Upper lobe of left lung (tissue), 6 donors: Measurements from ENCODE around the gene NKPD1. TPM values are rescaled to one million over a fixed set of nuclear protein-coding genes. Genes with fewer than 3 reads are reported as not detected.

Experiments
- ATAC-seq, 2 donors: fragments of 200-7000 bp; cut with Tn5 transposase; one replicate each; pipeline ENCODE4 v1.9.1; 2022; ENCODE audit warnings: mild to moderate bottlenecking in 2 of 2, moderate library complexity in 2 of 2; ENCODE audit not compliant: low FRiP score in 2 of 2
- DNase-seq, 2 donors: peaks; one replicate each; pipeline ENCODE4 v3.0.0-alpha.2; 2019 to 2020
- H3K27ac ChIP-seq, 4 donors: fragments of 200-600 bp; sonication (generic); one replicate each; pipeline ENCODE4 v1.5.1; 2016 to 2019
- H3K27me3 ChIP-seq, 4 donors: fragments of 200-600 bp; sonication (generic); one replicate each; pipeline ENCODE4 v1.5.1; 2017 to 2019
- H3K36me3 ChIP-seq, 4 donors: fragments of 200-600 bp; sonication (generic); one replicate each; pipeline ENCODE4 v1.5.1; 2016 to 2019
- H3K4me1 ChIP-seq, 4 donors: fragments of 200-600 bp; sonication (generic); one replicate each; pipeline ENCODE4 v1.5.1; 2018 to 2019
- H3K4me3 ChIP-seq, 4 donors: fragments of 200-600 bp; sonication (generic); one replicate each; pipeline ENCODE4 v1.5.1; 2017 to 2019; ENCODE audit warnings: mild to moderate bottlenecking in 2 of 4, moderate library complexity in 1 of 4
- H3K9me3 ChIP-seq, 4 donors: fragments of 200-600 bp; sonication (generic); one replicate each; pipeline ENCODE4 v1.5.1; 2018 to 2019
- CTCF ChIP-seq, 6 experiments: fragments of 450-650 bp in 4 of 6; fragments of 200-600 bp in 2 of 6; sonication (generic) in 2 of 6; IDR thresholded peaks; one replicate each; pipeline ENCODE4 v1.5.1; 2016 to 2019; ENCODE audit warnings: antibody characterized with exemption in 6 of 6
- EP300 ChIP-seq, 4 donors: sonication (generic); formaldehyde crosslinking; IDR thresholded peaks; one replicate each; pipeline ENCODE4 v1.5.1; 2017; ENCODE audit warnings: antibody characterized with exemption in 4 of 4, control low read depth in 2 of 4
- POLR2A ChIP-seq, 4 donors: fragments of 450-650 bp; IDR thresholded peaks; one replicate each; pipeline ENCODE4 v1.5.1; 2016 to 2017; ENCODE audit warnings: antibody characterized with exemption in 4 of 4, mild to moderate bottlenecking in 2 of 4
- POLR2AphosphoS5 ChIP-seq, 2 donors: sonication (generic); formaldehyde crosslinking; IDR thresholded peaks; one replicate each; pipeline ENCODE4 v1.5.1; 2017; ENCODE audit warnings: antibody characterized with exemption in 2 of 2
- WGBS, 2 donors: methylation state at CpG; one replicate each; pipeline ENCODE4 v1.1.5; 2017 to 2018; 5-methylcytosine and 5-hydroxymethylcytosine counted together
- total RNA-seq, 6 donors: library from RNA; depleted of rRNA in 4 of 6; stranded (reverse); fragments of >200 nt in 4 of 6; gene quantifications; one replicate each; pipeline versions ENCODE4 v1.1.0 to v1.2.1, GENCODE V29; 2016 to 2021
- donor health status: DM: no; HTN: no; CAD: no; lungs with moderate emphysema.
- donor health status: DM: no; HTN: yes; CAD: no; lungs with severe emphysema.

The NKPD1 gene
- total RNA-seq, 6 donors from 2014 or later: under 0.01 to 1.00 (median 0.17) TPM; not detected in 1

DNA sequence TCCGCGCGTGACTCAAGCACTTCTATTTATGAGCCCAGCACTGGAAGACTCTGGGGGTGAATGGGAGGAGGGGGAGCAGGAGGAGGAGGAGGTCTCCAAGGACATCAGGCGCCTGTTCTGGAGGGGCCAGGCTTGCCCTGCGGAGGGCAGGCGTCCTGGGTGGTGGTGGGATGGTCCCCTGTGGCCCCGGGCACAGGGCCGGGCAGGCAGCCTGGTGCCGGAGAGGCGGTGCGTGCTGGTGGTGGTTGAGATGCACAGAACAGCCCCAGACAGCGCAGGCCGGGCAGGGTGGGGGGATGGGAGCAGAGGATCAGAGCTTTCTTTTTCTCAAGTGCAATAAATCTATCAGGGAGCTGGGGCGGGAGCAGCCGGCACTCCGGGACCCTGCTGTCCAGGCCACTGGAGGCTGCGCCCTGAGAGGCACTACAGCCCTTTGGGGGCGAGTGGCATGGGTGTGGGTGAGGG lies 14.0 kb downstream of the NKPD1 start:
- ATAC-seq: no peak
- TF ChIP-seq CTCF (IDR thresholded peaks at IDR 0.05): no peak
- TF ChIP-seq POLR2A (IDR thresholded peaks at IDR 0.05): no peak
- TF ChIP-seq POLR2AphosphoS5 (IDR thresholded peaks at IDR 0.05): no peak
- TF ChIP-seq EP300 (IDR thresholded peaks at IDR 0.05): no peak
- WGBS, 2 donors: 97 to 98% methylated on average over 7 to 15 of the region's 18 CpGs

DNA sequence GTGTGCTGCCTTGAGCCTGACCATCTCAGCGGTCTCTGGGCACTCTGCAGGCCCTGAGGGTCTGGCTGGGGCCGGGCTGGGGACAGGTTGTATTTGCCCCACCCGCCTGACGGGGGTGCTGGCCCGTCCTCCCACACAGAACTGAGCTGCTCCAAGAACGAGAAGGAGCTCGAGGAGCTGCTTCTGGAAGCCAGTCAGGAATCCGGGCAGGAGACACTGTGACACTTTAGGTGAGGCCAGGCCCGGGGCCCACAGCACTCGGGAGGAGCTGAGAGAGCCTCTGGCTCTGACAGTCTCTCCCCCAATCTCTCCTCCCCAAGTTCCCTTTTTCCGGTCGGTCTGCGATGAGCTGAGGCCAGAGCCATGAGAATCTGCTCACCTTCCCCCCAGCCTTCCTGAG lies 14.5 kb downstream of the NKPD1 start:
- H3K27ac ChIP-seq: no peak overlapping the region
- peaks cover 0 to 2% (median 0%) of the 10 kb centered on the region in 4 donors for H3K27me3 ChIP-seq
- TF ChIP-seq EP300 (IDR thresholded peaks at IDR 0.05): no peak
- TF ChIP-seq POLR2AphosphoS5 (IDR thresholded peaks at IDR 0.05): no peak
- TF ChIP-seq CTCF (IDR thresholded peaks at IDR 0.05): no peak
- no peak for TF ChIP-seq POLR2A (IDR thresholded peaks at IDR 0.05)
- H3K9me3 ChIP-seq: no peaks in the 10 kb centered on the region
- 60 to 81% methylated on average over 1 to 13 of the region's 13 CpGs for WGBS, 2 donors
- peaks cover 0 to under 1% (median 0%) of the 10 kb centered on the region in 4 donors for H3K4me1 ChIP-seq
- DNase-seq (no peak), ATAC-seq (no peak)
- peaks cover 5 to 55% (median 42%) of the 10 kb centered on the region in 4 donors for H3K36me3 ChIP-seq
- no peak overlapping the region for H3K4me3 ChIP-seq

More for the DNA sequence above, 14.0 kb downstream of the NKPD1 start:
- peak in 1 of 2 donors; percentile 75 for DNase-seq
- Histone ChIP-seq H3K4me3 (no peak overlapping the region), H3K27ac (no peak overlapping the region), H3K4me1 (peaks cover under 1 to 6% (median 1%) of the 10 kb centered on the region in 4 donors), H3K27me3 (peaks cover 0 to 8% (median 3%) of the 10 kb centered on the region in 4 donors), H3K36me3 (peaks cover under 1 to 50% (median 37%) of the 10 kb centered on the region in 4 donors), H3K9me3 (no peaks in the 10 kb centered on the region)

GRCh38 chr19:45145270-45146189 lies 15.3 kb downstream of the NKPD1 start:
- H3K4me1 ChIP-seq: no peaks in the 10 kb centered on the region
- ATAC-seq (no peak), DNase-seq (peak in 1 of 2 donors; percentile 74)
- peaks cover 5 to 62% (median 46%) of the 10 kb centered on the region in 4 donors for H3K36me3 ChIP-seq
- H3K27me3 ChIP-seq: no peaks in the 10 kb centered on the region
- H3K27ac ChIP-seq: no peak overlapping the region
- H3K4me3 ChIP-seq: no peak overlapping the region
- 97 to 98% methylated on average over 25 to 44 of the region's 54 CpGs for WGBS, 2 donors
- TF ChIP-seq POLR2AphosphoS5 (IDR thresholded peaks at IDR 0.05) (no peak), EP300 (IDR thresholded peaks at IDR 0.05) (no peak), POLR2A (IDR thresholded peaks at IDR 0.05) (no peak), CTCF (IDR thresholded peaks at IDR 0.05) (no peak)
- H3K9me3 ChIP-seq: no peaks in the 10 kb centered on the region

DNA sequence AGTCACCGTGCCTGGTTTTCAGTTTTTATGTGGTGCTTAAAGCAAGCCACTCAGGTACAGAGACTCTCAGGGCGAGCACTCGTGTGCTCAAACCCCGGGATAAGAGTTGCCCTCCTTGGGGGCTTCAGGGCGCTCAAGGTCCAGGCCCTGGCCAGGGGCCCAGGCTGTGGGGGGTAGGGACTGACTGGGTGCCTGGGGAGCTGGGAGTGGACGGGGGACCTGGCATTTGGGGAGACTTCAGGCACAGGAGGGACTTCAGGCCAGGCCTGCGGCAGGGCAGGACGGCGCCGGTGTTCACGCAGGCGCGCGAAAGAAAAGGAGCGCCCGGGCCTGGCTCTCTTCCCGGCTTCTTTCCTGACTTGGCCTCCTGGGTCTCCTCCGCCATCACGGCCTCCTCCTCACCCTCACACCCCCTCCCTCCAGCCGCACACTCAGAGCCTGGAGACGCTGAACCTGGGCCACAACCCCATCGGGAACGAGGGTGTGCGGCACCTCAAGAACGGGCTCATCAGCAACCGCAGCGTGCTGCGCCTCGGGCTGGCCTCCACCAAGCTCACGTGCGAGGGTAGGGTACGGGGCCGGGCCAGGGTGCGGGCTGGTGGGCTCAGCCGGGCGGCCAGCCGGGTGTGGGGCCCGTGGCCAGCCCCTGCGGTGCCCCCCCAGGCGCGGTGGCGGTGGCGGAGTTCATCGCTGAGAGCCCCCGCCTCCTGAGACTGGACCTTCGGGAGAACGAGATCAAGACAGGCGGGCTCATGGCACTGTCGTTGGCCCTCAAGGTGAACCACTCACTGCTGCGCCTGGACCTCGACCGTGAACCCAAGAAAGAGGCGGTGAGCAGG lies 16.1 kb downstream of the NKPD1 start:
- no peaks in the 10 kb centered on the region for H3K9me3 ChIP-seq
- WGBS, 2 donors: 95 to 97% methylated on average over 28 to 36 of the region's 53 CpGs
- H3K27ac ChIP-seq: no peak overlapping the region
- DNase-seq (peak in 1 of 2 donors; percentile 81), ATAC-seq (no peak)
- no peaks in the 10 kb centered on the region for H3K27me3 ChIP-seq
- H3K4me1 ChIP-seq: no peaks in the 10 kb centered on the region
- H3K36me3 ChIP-seq: peaks cover 5 to 65% (median 48%) of the 10 kb centered on the region in 4 donors
- no peak for TF ChIP-seq POLR2AphosphoS5 (IDR thresholded peaks at IDR 0.05)
- TF ChIP-seq CTCF (IDR thresholded peaks at IDR 0.05): no peak
- no peak for TF ChIP-seq POLR2A (IDR thresholded peaks at IDR 0.05)
- TF ChIP-seq EP300 (IDR thresholded peaks at IDR 0.05): no peak
- no peak overlapping the region for H3K4me3 ChIP-seq
